Suppressor macrophage (primary cell): ENCODE results near the gene KCNJ4.

Experiments
- DNase-seq, 4 experiments: peaks; one replicate each; pipeline ENCODE4 v3.0.0-alpha.2; 2020 to 2022

Gene KCNJ4

GRCh38 chr22:38429499-38430068, 25.4 kb downstream of the KCNJ4 start:
- DNase-seq: no peak

- DNase-seq: no peak
Measured at GRCh38 chr22:38428714-38429113, 26.3 kb downstream of the KCNJ4 start.

- DNase-seq: no peak
Measured at GRCh38 chr22:38427940-38428339, 27.1 kb downstream of the KCNJ4 start.

- DNase-seq: no peak
Measured at GRCh38 chr22:38427465-38427864, 27.5 kb downstream of the KCNJ4 start.

GRCh38 chr22:38426628-38427027, 28.4 kb downstream of the KCNJ4 start:
- DNase-seq: no peak

GRCh38 chr22:38424525-38425080, 30.4 kb downstream of the KCNJ4 start:
- no peak for DNase-seq

- DNase-seq: no peak
Measured at GRCh38 chr22:38423512-38424503, 31.2 kb downstream of the KCNJ4 start.

GRCh38 chr22:38422611-38423511, 32.1 kb downstream of the KCNJ4 start:
- DNase-seq: no peak

- no peak for DNase-seq
Measured at GRCh38 chr22:38420734-38421133, 34.3 kb downstream of the KCNJ4 start.

GRCh38 chr22:38419858-38420160, 35.2 kb downstream of the KCNJ4 start:
- no peak for DNase-seq

- DNase-seq: no peak
Measured at GRCh38 chr22:38419121-38419857, 35.7 kb downstream of the KCNJ4 start.

- no peak for DNase-seq
Measured at GRCh38 chr22:38418589-38418988, 36.4 kb downstream of the KCNJ4 start.

GRCh38 chr22:38417252-38418060, 37.5 kb downstream of the KCNJ4 start:
- DNase-seq: no peak

- DNase-seq: no peak
Measured at GRCh38 chr22:38416621-38417251, 38.3 kb downstream of the KCNJ4 start.

- peak; percentile 23 to 66 (median 60) for DNase-seq
Measured at GRCh38 chr22:38415561-38416321, 39.3 kb downstream of the KCNJ4 start.

- no peak for DNase-seq
Measured at GRCh38 chr22:38415046-38415445, 40.0 kb downstream of the KCNJ4 start.

GRCh38 chr22:38414009-38414395, 41.0 kb downstream of the KCNJ4 start:
- DNase-seq: no peak

- DNase-seq: no peak
Measured at GRCh38 chr22:38413085-38414008, 41.7 kb downstream of the KCNJ4 start.
